Uterus (tissue), 4 donors: ENCODE data around the gene HSD17B8. TPM values are rescaled to one million over a fixed set of nuclear protein-coding genes. Genes with fewer than 3 reads are reported as not detected.

Experiments
- DNase-seq, 2 donors: peaks; one replicate each; pipeline ENCODE4 v3.0.0-alpha.2; 2019 to 2020
- H3K27ac ChIP-seq, 2 donors: fragments of 200-600 bp; sonication (generic); 1 replicate in 1 of 2; 2 replicates in 1 of 2; pipeline ENCODE4 v1.5.1; 2016 to 2018
- H3K27me3 ChIP-seq, 2 donors: fragments of 200-600 bp; sonication (generic); one replicate each; pipeline ENCODE4 v1.5.1; 2018 to 2019; ENCODE audit warnings: control low read depth in 1 of 2
- H3K36me3 ChIP-seq, 2 donors: fragments of 200-600 bp; sonication (generic); one replicate each; pipeline ENCODE4 v1.5.1; 2019; ENCODE audit warnings: control low read depth in 1 of 2
- H3K4me1 ChIP-seq, 2 donors: fragments of 200-600 bp; sonication (generic); one replicate each; pipeline ENCODE4 v1.5.1; 2018 to 2019; ENCODE audit warnings: control low read depth in 1 of 2
- H3K4me3 ChIP-seq, 2 donors: fragments of 200-600 bp; sonication (generic); 1 replicate in 1 of 2; 2 replicates in 1 of 2; pipeline ENCODE4 v1.5.1; 2018 to 2019; ENCODE audit warnings: mild to moderate bottlenecking in 1 of 2
- H3K9me3 ChIP-seq, 2 donors: fragments of 200-600 bp; sonication (generic); one replicate each; pipeline ENCODE4 v1.5.1; 2019; ENCODE audit warnings: control low read depth in 1 of 2
- CTCF ChIP-seq, 4 experiments: fragments of 200-600 bp in 2 of 4; fragments of 450-650 bp in 2 of 4; sonication (generic) in 2 of 4; IDR thresholded peaks; one replicate each; pipeline ENCODE4 v1.5.1; 2016 to 2019; ENCODE audit warnings: antibody characterized with exemption in 4 of 4, mild to moderate bottlenecking in 2 of 4, moderate library complexity in 1 of 4
- POLR2A ChIP-seq, 2 donors: fragments of 450-650 bp; IDR thresholded peaks; one replicate each; pipeline ENCODE4 v1.6.1; 2016; ENCODE audit warnings: antibody characterized with exemption in 2 of 2, mild to moderate bottlenecking in 1 of 2, moderate library complexity in 1 of 2
- intact Hi-C: fragments of 100-400 bp; cut with DNase I; formaldehyde crosslinking; loops from one replicate; pipeline ENCODE4 v1.15.1; 2023; ENCODE audit warnings: low total_unique reads
- total RNA-seq, 4 donors: library from RNA; depleted of rRNA in 3 of 4; stranded (reverse); fragments of >200 nt in 3 of 4; gene quantifications; one replicate each; pipeline versions ENCODE4 v1.1.0 to v1.2.4, GENCODE V29; 2014 to 2023
- donor health status: DM: yes; HTN: yes; CAD: no.

HSD17B8 gene
- total RNA-seq, 4 donors from 2014 or later, result 2.6 to 11.3 (median 5.8) TPM; not detected in 1

GRCh38 chr6:33194431-33194979 lies 9.9 kb upstream of the HSD17B8 start:
- intact Hi-C loops, result no loop called here

GRCh38 chr6:33195304-33196165 lies 8.9 kb upstream of the HSD17B8 start:
- Histone ChIP-seq H3K27ac (no peak overlapping the region), H3K27me3 (peaks cover 0 to 8% of the 10 kb centered on the region in 2 donors), H3K4me3 (no peak overlapping the region), H3K36me3 (no peaks in the 10 kb centered on the region), H3K9me3 (no peaks in the 10 kb centered on the region), H3K4me1 (peaks cover 0 to 11% of the 10 kb centered on the region in 2 donors)
- DNase-seq, result no peak
- no peak for TF ChIP-seq CTCF (IDR thresholded peaks at IDR 0.05)
- no peak for TF ChIP-seq POLR2A (IDR thresholded peaks at IDR 0.05)
- intact Hi-C loops, result no loop called here

More at GRCh38 chr6:33194431-33194979, 9.9 kb upstream of the HSD17B8 start:
- no peak for DNase-seq
- Histone ChIP-seq H3K27me3 (peaks cover 0 to 8% of the 10 kb centered on the region in 2 donors), H3K9me3 (no peaks in the 10 kb centered on the region), H3K4me1 (peaks cover 0 to 11% of the 10 kb centered on the region in 2 donors), H3K27ac (no peak overlapping the region), H3K36me3 (no peaks in the 10 kb centered on the region), H3K4me3 (no peak overlapping the region)
- no peak for TF ChIP-seq CTCF (IDR thresholded peaks at IDR 0.05)
- TF ChIP-seq POLR2A (IDR thresholded peaks at IDR 0.05), result no peak

GRCh38 chr6:33197431-33198048 lies 6.9 kb upstream of the HSD17B8 start:
- Histone ChIP-seq H3K27me3 (no peaks in the 10 kb centered on the region), H3K9me3 (no peaks in the 10 kb centered on the region), H3K4me3 (no peak overlapping the region), H3K4me1 (peaks cover 9 to 14% of the 10 kb centered on the region in 2 donors), H3K27ac (no peak overlapping the region), H3K36me3 (no peaks in the 10 kb centered on the region)
- TF ChIP-seq CTCF (IDR thresholded peaks at IDR 0.05) (peak; percentile 25 to 46 (median 40)), POLR2A (IDR thresholded peaks at IDR 0.05) (no peak)
- intact Hi-C loops, result no loop called here
- no peak for DNase-seq

GRCh38 chr6:33198159-33198852 lies 6.1 kb upstream of the HSD17B8 start:
- no peak for TF ChIP-seq POLR2A (IDR thresholded peaks at IDR 0.05)
- TF ChIP-seq CTCF (IDR thresholded peaks at IDR 0.05), result no peak
- intact Hi-C loops, result no loop called here
- no peak for DNase-seq
- Histone ChIP-seq H3K27me3 (no peaks in the 10 kb centered on the region), H3K9me3 (no peaks in the 10 kb centered on the region), H3K4me1 (peaks cover 10% of the 10 kb centered on the region in 2 donors), H3K36me3 (no peaks in the 10 kb centered on the region), H3K27ac (no peak overlapping the region), H3K4me3 (no peak overlapping the region)
